Measurements from ENCODE around the gene DHX58. TPM values are rescaled to one million over a fixed set of nuclear protein-coding genes. Genes with fewer than 3 reads are reported as not detected.
A peak's percentile ranks its signal among the peaks of the same experiment; 100 is the strongest.

The DHX58 gene
- total and polyA plus RNA-seq, 10 donors: 20.9 to 41.2 (median 25.8) TPM

GRCh38 chr17:42110301-42111264, 1.9 kb downstream of the DHX58 start:
- no peak for DNase-seq
- no peaks in the 10 kb centered on the region for H3K9me3 ChIP-seq
- H3K36me3 ChIP-seq: peaks cover 0 to 79% (median 8%) of the 10 kb centered on the region in 6 donors
- intact Hi-C loops (cut with DNase I; ENCODE audit: low total_unique reads): loop anchor here (10.0 kb wide), 1 partner anchor 74 kb away; the partner anchor contains the start of genes HCRT and KCNH4
- no peaks in the 10 kb centered on the region for H3K27me3 ChIP-seq (replicated peaks in 1 of 7)
- peak overlapping the region in 4 of 8 donors; percentile 91 to 96 (median 94) for H3K27ac ChIP-seq
- WGBS, 5 donors: 81 to 93% (median 85%) methylated on average over 18 of the region's 18 CpGs
- peaks cover 11 to 61% (median 43%) of the 10 kb centered on the region in 6 donors for H3K4me1 ChIP-seq
- H3K4me3 ChIP-seq: peak overlapping the region in 1 of 8 donors; percentile 77
- TF ChIP-seq, protein P1, sequence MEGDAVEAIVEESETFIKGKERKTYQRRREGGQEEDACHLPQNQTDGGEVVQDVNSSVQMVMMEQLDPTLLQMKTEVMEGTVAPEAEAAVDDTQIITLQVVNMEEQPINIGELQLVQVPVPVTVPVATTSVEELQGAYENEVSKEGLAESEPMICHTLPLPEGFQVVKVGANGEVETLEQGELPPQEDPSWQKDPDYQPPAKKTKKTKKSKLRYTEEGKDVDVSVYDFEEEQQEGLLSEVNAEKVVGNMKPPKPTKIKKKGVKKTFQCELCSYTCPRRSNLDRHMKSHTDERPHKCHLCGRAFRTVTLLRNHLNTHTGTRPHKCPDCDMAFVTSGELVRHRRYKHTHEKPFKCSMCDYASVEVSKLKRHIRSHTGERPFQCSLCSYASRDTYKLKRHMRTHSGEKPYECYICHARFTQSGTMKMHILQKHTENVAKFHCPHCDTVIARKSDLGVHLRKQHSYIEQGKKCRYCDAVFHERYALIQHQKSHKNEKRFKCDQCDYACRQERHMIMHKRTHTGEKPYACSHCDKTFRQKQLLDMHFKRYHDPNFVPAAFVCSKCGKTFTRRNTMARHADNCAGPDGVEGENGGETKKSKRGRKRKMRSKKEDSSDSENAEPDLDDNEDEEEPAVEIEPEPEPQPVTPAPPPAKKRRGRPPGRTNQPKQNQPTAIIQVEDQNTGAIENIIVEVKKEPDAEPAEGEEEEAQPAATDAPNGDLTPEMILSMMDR (IDR thresholded peaks at IDR 0.05 in 8 of 11, conservative IDR thresholded peaks at IDR 0.05 in 3 of 11): no peak
- TF ChIP-seq POLR2A (IDR thresholded peaks at IDR 0.05) (no peak), POLR2AphosphoS5 (IDR thresholded peaks at IDR 0.05) (no peak)

DNA sequence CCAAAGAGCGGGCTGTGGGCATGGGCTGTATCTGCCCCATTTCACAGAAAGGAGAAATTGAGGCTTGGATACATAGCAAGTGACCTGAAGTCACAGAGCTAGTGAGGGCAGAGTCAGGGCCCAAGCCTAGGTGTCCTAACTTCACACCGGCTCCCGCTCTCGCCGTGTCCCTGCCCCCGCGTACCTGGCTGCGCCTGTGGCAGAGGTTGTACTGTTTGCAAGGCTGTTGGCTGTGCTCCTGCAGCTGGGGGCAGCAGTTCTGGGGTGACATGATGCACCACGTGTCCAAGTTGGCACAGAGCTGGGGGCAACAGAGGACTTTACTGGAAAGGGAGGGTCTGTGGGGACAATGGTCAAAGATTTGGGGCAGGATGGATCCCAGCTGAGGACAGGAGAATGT, 3.4 kb downstream of the DHX58 start:
- DNase-seq: no peak
- peaks cover 11 to 58% (median 40%) of the 10 kb centered on the region in 6 donors for H3K4me1 ChIP-seq
- WGBS, 5 donors: 83 to 98% (median 94%) methylated on average over 9 of the region's 9 CpGs
- H3K27ac ChIP-seq: peak overlapping the region in 1 of 8 donors; percentile 55
- H3K36me3 ChIP-seq: peaks cover 0 to 79% (median 17%) of the 10 kb centered on the region in 6 donors
- no peaks in the 10 kb centered on the region for H3K27me3 ChIP-seq (replicated peaks in 1 of 7)
- no peaks in the 10 kb centered on the region for H3K9me3 ChIP-seq
- intact Hi-C loops (cut with DNase I; ENCODE audit: low total_unique reads): no loop called here
- TF ChIP-seq POLR2AphosphoS5 (IDR thresholded peaks at IDR 0.05) (no peak), POLR2A (IDR thresholded peaks at IDR 0.05) (no peak)
- TF ChIP-seq, protein P1 (IDR thresholded peaks at IDR 0.05 in 8 of 11, conservative IDR thresholded peaks at IDR 0.05 in 3 of 11): no peak
- no peak overlapping the region for H3K4me3 ChIP-seq

- Histone ChIP-seq H3K4me3 (peak overlapping the region in 6 of 8 donors; percentile 0 to 67 (median 25)), H3K4me1 (peaks cover 11 to 47% (median 32%) of the 10 kb centered on the region in 6 donors), H3K27me3 (replicated peaks in 1 of 7) (no peaks in the 10 kb centered on the region), H3K36me3 (peaks cover 0 to 82% (median 24%) of the 10 kb centered on the region in 6 donors), H3K27ac (peak overlapping the region in 2 of 8 donors; percentile 14 to 55), H3K9me3 (no peaks in the 10 kb centered on the region)
- no peak for TF ChIP-seq POLR2A (IDR thresholded peaks at IDR 0.05)
- peak; percentile 6 to 61 (median 42) for TF ChIP-seq POLR2AphosphoS5 (IDR thresholded peaks at IDR 0.05)
- TF ChIP-seq, protein P1 (IDR thresholded peaks at IDR 0.05 in 8 of 11, conservative IDR thresholded peaks at IDR 0.05 in 3 of 11): peak in 1 of 11 experiments; percentile 20
- intact Hi-C loops (cut with DNase I; ENCODE audit: low total_unique reads): no loop called here
- WGBS, 5 donors: 38 to 55% (median 51%) methylated on average over 33 to 51 of the region's 51 CpGs
- peak; percentile 96 for DNase-seq
Measured at GRCh38 chr17:42107597-42108576, 4.6 kb downstream of the DHX58 start.

Data from spleen (tissue), 11 donors.